ENCODE data around the gene ZC3HAV1.
A peak's percentile ranks its signal among the peaks of the same experiment; 100 is the strongest.
"Not testable (repeated sequence)": the region's sequence is repeated elsewhere in the genome, so short reads cannot be mapped to it uniquely, and the experiment has no call there.

ZC3HAV1 gene

GRCh38 chr7:139109188-139109982 lies at the start of gene ZC3HAV1:
Gene ZC3HAV1, minus strand, starts transcription at chr7:139109720. Its CDS starts 389 bp downstream, at chr7:139109331.
- peak; percentile 33 to 68 for DNase-seq

- DNase-seq, result no peak
These were observed 44.3 kb upstream of the ZC3HAV1 start for GRCh38 chr7:139153832-139154231.

- no peak for DNase-seq
These were observed 42.6 kb upstream of the ZC3HAV1 start for GRCh38 chr7:139152149-139152548.

GRCh38 chr7:139139150-139139549 lies 29.6 kb upstream of the ZC3HAV1 start:
- DNase-seq, result no peak

- peak; percentile 56 to 88 for DNase-seq
These were observed 24.0 kb upstream of the ZC3HAV1 start for GRCh38 chr7:139133335-139134139.

GRCh38 chr7:139132887-139133286 lies 23.4 kb upstream of the ZC3HAV1 start:
- DNase-seq, result no peak

GRCh38 chr7:139131601-139132041 lies 22.1 kb upstream of the ZC3HAV1 start:
- no peak for DNase-seq

GRCh38 chr7:139129814-139130213 lies 20.3 kb upstream of the ZC3HAV1 start:
- not testable (repeated sequence) for DNase-seq

- DNase-seq, result no peak
These were observed 18.1 kb upstream of the ZC3HAV1 start for GRCh38 chr7:139127648-139128047.

- no peak for DNase-seq
These were observed 16.1 kb upstream of the ZC3HAV1 start for GRCh38 chr7:139125657-139126056.

- not testable (repeated sequence) for DNase-seq
These were observed 15.5 kb upstream of the ZC3HAV1 start for GRCh38 chr7:139124995-139125394.

- DNase-seq, result no peak
These were observed 14.8 kb upstream of the ZC3HAV1 start for GRCh38 chr7:139124084-139124914.

- no peak for DNase-seq
These were observed 9.9 kb upstream of the ZC3HAV1 start for GRCh38 chr7:139119486-139119849.

- no peak for DNase-seq
These were observed 9.4 kb upstream of the ZC3HAV1 start for GRCh38 chr7:139118805-139119485.

- DNase-seq, result no peak
These were observed 8.8 kb upstream of the ZC3HAV1 start for GRCh38 chr7:139118234-139118804.

GRCh38 chr7:139117599-139118233 lies 8.2 kb upstream of the ZC3HAV1 start:
- DNase-seq, result no peak

GRCh38 chr7:139116999-139117398 lies 7.5 kb upstream of the ZC3HAV1 start:
- DNase-seq, result no peak

GRCh38 chr7:139115104-139115503 lies 5.6 kb upstream of the ZC3HAV1 start:
- DNase-seq, result no peak

- no peak for DNase-seq
These were observed 5.1 kb upstream of the ZC3HAV1 start for GRCh38 chr7:139114585-139114984.

- DNase-seq, result no peak
These were observed 4.5 kb upstream of the ZC3HAV1 start for GRCh38 chr7:139114018-139114417.

GRCh38 chr7:139112741-139113250 lies 3.3 kb upstream of the ZC3HAV1 start:
- DNase-seq, result no peak
